Heart left ventricle (tissue), 13 donors: Measurements from ENCODE around the gene KLHL15.

Source experiments
- CTCF ChIP-seq, 12 donors: fragments of 200-600 bp; sonication (generic) in 4 of 12; IDR thresholded peaks; one replicate each; pipeline versions ENCODE4 v1.5.0 to v1.8.0; 2018 to 2022; ENCODE audit warnings: antibody characterized with exemption in 12 of 12, mild to moderate bottlenecking in 5 of 12
- POLR2A ChIP-seq, 2 donors: fragments of 450-650 bp; IDR thresholded peaks; one replicate each; pipeline ENCODE4 v1.6.1; 2017; ENCODE audit warnings: antibody characterized with exemption in 2 of 2, mild to moderate bottlenecking in 2 of 2, moderate library complexity in 2 of 2
- donor health status: ischemic (EF 13 %, LVEDD 7.1; RV severe dilation, severe dysfunction).
- donor health status: DM: no; HTN: yes; CAD: no.
- donor health status: DM: no; HTN: no; CAD: no.
- donor health status: ischemic (EF 25% LVEDD 6.9; RV normal size, moderate dysfunction).
- donor health status: ischemic (EF 25% LVEDD 5.7; RV mildly dilated, moderate dysfunction).
- donor health status: ischemic (EF 35%, LVEDD 5.7; RV mildly dilated, moderate dysfunction).
- donor health status: nonischemic (EF 11% LVEDD 7.7; RV severe dilation, severe dysfunction).
- donor health status: DM: yes; HTN: yes; CAD: no.
- donor health status: PGD.
- donor health status: ischemic (EF 29% LVEDD 5.4; RV normal size, mild dysfunction).
- donor health status: nonischemic (EF 23%, LVEDD 6.1; RV moderate dilation, normal function).

- no peak for TF ChIP-seq CTCF (IDR thresholded peaks at IDR 0.05)
- TF ChIP-seq POLR2A (IDR thresholded peaks at IDR 0.05): no peak
Observed at GRCh38 chrX:24023544-24023943, 3.4 kb downstream of the KLHL15 start.
